Measurements from ENCODE around the gene CELF3. TPM values are rescaled to one million over a fixed set of nuclear protein-coding genes. Genes with fewer than 3 reads are reported as not detected.

CELF3 gene
- total RNA-seq, 2 experiments from 2014 or later = not detected

DNA sequence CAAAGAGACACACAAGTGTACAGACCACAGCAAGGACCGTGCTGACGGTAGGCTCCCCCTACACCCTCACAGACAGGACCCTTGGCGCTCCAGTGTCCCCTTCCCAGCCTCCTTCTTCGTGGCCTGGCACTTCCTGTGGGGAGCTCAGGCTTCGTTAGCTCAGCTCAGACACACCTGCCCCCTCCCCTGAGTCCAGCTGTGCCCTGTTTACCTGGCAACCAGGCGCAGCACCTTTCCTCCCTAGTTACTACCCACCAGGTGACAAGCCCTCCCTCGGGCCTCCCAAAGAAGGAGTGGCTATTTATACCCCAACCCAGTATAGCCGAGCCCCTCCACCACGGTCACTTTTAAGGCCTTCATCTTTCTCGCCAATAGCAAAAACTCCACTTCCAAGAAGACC, 4.7 kb downstream of the CELF3 start:
- no peaks in the 10 kb centered on the region for H3K9me3 Mint-ChIP-seq
- H3K4me3 Mint-ChIP-seq = no peak overlapping the region
- Histone ChIP-seq H3K9me3 (ENCODE audit: control insufficient read depth in 1 of 2, insufficient read depth in 1 of 2, low read length in 2 of 2) (peaks cover 0 to 5% of the 10 kb centered on the region in 2 experiments), H3K27ac (ENCODE audit: low read depth in 1 of 2, low read length in 2 of 2) (no peak overlapping the region), H3K4me3 (ENCODE audit: low read length) (no peak overlapping the region), H3K27me3 (ENCODE audit: control insufficient read depth in 1 of 2, insufficient read depth in 2 of 2, low read length in 2 of 2) (peaks cover 23 to 25% of the 10 kb centered on the region in 2 experiments), H3K4me1 (ENCODE audit: insufficient read depth, low read length) (peaks cover 5% of the 10 kb centered on the region), H3K36me3 (ENCODE audit: insufficient read depth, low read length) (no peaks in the 10 kb centered on the region)
- peaks cover 46% of the 10 kb centered on the region for H3K27me3 Mint-ChIP-seq
- intact Hi-C loops (cut with DNase I, micrococcal nuclease) = no loop called here
- ChIA-PET CTCF (no interaction called here), POLR2A (no interaction called here)
- DNase-seq = no peak
- TF ChIP-seq, protein P1, sequence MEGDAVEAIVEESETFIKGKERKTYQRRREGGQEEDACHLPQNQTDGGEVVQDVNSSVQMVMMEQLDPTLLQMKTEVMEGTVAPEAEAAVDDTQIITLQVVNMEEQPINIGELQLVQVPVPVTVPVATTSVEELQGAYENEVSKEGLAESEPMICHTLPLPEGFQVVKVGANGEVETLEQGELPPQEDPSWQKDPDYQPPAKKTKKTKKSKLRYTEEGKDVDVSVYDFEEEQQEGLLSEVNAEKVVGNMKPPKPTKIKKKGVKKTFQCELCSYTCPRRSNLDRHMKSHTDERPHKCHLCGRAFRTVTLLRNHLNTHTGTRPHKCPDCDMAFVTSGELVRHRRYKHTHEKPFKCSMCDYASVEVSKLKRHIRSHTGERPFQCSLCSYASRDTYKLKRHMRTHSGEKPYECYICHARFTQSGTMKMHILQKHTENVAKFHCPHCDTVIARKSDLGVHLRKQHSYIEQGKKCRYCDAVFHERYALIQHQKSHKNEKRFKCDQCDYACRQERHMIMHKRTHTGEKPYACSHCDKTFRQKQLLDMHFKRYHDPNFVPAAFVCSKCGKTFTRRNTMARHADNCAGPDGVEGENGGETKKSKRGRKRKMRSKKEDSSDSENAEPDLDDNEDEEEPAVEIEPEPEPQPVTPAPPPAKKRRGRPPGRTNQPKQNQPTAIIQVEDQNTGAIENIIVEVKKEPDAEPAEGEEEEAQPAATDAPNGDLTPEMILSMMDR (IDR thresholded peaks at IDR 0.05) = no peak
- H3K27ac Mint-ChIP-seq = no peak overlapping the region
- H3K4me1 Mint-ChIP-seq (ENCODE audit: low read depth) = peaks cover 4% of the 10 kb centered on the region
- H3K36me3 Mint-ChIP-seq (ENCODE audit: low read depth) = no peaks in the 10 kb centered on the region
- ATAC-seq (ENCODE audit: poor library complexity) = no peak

DNA sequence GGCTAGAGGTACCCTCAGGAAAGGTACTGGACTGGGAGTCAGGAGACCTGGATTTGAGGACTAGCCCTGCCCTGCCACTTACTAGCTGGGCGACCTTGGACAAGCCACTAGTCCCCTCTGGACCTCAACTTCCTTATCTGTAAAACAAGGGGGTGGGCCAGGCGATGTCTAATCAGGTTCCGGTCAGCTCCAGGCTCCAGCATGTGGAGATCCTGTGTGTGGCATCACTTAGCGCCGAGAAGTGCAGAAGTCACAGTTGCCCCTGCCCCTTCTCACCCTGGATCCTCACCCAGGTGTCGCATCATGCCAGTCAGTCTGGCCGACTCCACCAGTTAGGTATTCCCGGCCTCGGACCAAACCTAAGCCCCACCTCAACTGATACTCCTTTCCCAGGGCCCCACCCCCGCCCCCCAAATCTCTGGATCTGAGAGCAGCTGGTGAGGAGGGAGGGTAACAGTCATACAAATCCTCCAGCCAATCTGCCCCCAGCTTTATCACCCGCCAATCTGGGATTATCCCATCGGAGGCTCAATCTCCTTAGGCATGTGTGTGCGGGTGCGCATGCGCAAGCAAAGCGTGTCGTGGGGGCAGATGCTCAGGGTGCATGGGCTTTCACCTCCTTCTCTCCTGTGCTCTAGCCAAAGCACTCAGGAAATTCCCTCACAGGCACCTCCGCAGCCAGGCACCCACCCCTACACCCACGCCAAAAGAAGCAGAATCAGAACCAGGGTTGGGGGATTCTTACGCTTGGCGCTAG, 5.4 kb downstream of the CELF3 start:
- intact Hi-C loops (cut with DNase I, micrococcal nuclease) = no loop called here
- no peak overlapping the region for H3K27ac Mint-ChIP-seq
- peaks cover 41% of the 10 kb centered on the region for H3K27me3 Mint-ChIP-seq
- Histone ChIP-seq H3K4me3 (ENCODE audit: low read length) (no peak overlapping the region), H3K27ac (ENCODE audit: low read depth in 1 of 2, low read length in 2 of 2) (no peak overlapping the region), H3K9me3 (ENCODE audit: control insufficient read depth in 1 of 2, insufficient read depth in 1 of 2, low read length in 2 of 2) (peaks cover 0 to 4% of the 10 kb centered on the region in 2 experiments), H3K4me1 (ENCODE audit: insufficient read depth, low read length) (peaks cover 2% of the 10 kb centered on the region), H3K27me3 (ENCODE audit: control insufficient read depth in 1 of 2, insufficient read depth in 2 of 2, low read length in 2 of 2) (peaks cover 17 to 20% of the 10 kb centered on the region in 2 experiments), H3K36me3 (ENCODE audit: insufficient read depth, low read length) (no peaks in the 10 kb centered on the region)
- no peaks in the 10 kb centered on the region for H3K36me3 Mint-ChIP-seq (ENCODE audit: low read depth)
- H3K4me1 Mint-ChIP-seq (ENCODE audit: low read depth) = no peaks in the 10 kb centered on the region
- ChIA-PET CTCF (no interaction called here), POLR2A (no interaction called here)
- no peaks in the 10 kb centered on the region for H3K9me3 Mint-ChIP-seq
- no peak overlapping the region for H3K4me3 Mint-ChIP-seq
- ATAC-seq (ENCODE audit: poor library complexity) = no peak
- DNase-seq = no peak
- TF ChIP-seq, protein P1 (IDR thresholded peaks at IDR 0.05) = no peak

DNA sequence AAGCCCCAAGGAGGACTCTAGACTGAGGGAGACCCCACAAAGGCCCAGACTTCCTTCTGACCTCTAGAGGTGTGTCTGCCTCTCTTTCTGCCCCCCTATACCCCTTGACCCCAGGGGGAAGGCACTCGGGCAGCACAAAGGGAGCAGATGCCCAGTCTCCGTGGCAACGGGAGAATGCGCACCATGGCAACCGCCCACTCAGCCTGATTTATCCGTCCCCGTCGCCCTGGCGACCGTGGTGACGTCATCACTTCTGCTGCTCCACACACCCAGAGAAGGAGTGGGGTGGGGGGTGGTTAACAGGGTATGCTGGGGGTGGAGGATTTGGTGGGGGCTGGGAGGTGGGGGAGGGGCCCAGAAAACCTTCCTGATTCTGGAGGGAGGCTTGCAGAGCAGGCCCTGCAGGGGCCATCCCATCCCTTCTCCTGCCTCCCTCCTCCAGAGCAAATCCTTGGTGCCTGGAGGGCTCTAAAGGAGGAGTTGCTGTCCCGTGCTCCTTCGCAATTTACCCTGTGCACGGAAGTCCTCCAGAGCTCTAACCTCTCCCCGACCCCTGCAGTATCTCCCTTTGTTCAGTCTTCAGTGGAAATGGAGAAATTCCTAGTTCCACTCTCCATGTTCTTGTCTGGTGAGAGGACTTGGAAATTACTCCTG, 6.3 kb downstream of the CELF3 start:
- no peaks in the 10 kb centered on the region for H3K9me3 Mint-ChIP-seq
- Histone ChIP-seq H3K27me3 (ENCODE audit: control insufficient read depth in 1 of 2, insufficient read depth in 2 of 2, low read length in 2 of 2) (peaks cover 8 to 12% of the 10 kb centered on the region in 2 experiments), H3K4me3 (ENCODE audit: low read length) (no peak overlapping the region), H3K27ac (ENCODE audit: low read depth in 1 of 2, low read length in 2 of 2) (no peak overlapping the region), H3K36me3 (ENCODE audit: insufficient read depth, low read length) (no peaks in the 10 kb centered on the region), H3K4me1 (ENCODE audit: insufficient read depth, low read length) (peaks cover 2% of the 10 kb centered on the region), H3K9me3 (ENCODE audit: control insufficient read depth in 1 of 2, insufficient read depth in 1 of 2, low read length in 2 of 2) (no peaks in the 10 kb centered on the region)
- no peaks in the 10 kb centered on the region for H3K36me3 Mint-ChIP-seq (ENCODE audit: low read depth)
- POLR2A ChIA-PET = no interaction called here
- H3K27ac Mint-ChIP-seq = no peak overlapping the region
- H3K4me1 Mint-ChIP-seq (ENCODE audit: low read depth) = no peaks in the 10 kb centered on the region
- intact Hi-C loops (cut with DNase I, micrococcal nuclease) = no loop called here
- TF ChIP-seq, protein P1 (IDR thresholded peaks at IDR 0.05) = no peak
- H3K4me3 Mint-ChIP-seq = no peak overlapping the region
- ATAC-seq (ENCODE audit: poor library complexity) (no peak), DNase-seq (peak in 7 of 14 experiments; percentile 10 to 59 (median 29))
- CTCF ChIA-PET = no interaction called here
- H3K27me3 Mint-ChIP-seq = peaks cover 32% of the 10 kb centered on the region
